HCT116 (cell line): ENCODE measurements around the gene CACNG5. TPM values are rescaled to one million over a fixed set of nuclear protein-coding genes. Genes with fewer than 3 reads are reported as not detected.

Experiments
- ATAC-seq: fragments of 200-7000 bp; cut with Tn5 transposase; 2 replicates; pipeline ENCODE4 v1.9.1; 2020; ENCODE audit warnings: mild to moderate bottlenecking, moderate library complexity
- BruUV-seq: library from RNA; stranded (reverse); fragments of 400-500 nt; replicated peaks from 2 replicates; lab custom pipeline; 2021; lab: Mats Ljungman, UMichigan
- CTCF ChIA-PET: fragments of 300-600 bp; sonication (Branson Sonifier 250); formaldehyde crosslinking; loops from one replicate; lab custom pipeline; 2021; ENCODE audit warnings: antibody characterized with exemption; lab: Charles Lee
- POLR2A ChIA-PET: fragments of 300-600, 350-600 bp; sonication (Branson Sonifier 250); formaldehyde crosslinking; loops from one replicate; lab custom pipeline; 2021; ENCODE audit warnings: antibody characterized with exemption; lab: Charles Lee
- RAD21 ChIA-PET, 2 experiments: fragments of 300-600 bp; sonication (Branson Sonifier 250); formaldehyde crosslinking; loops; one replicate each; lab custom pipeline; 2023; ENCODE audit warnings: low total read pairs in 2 of 2; ENCODE audit not compliant: uncharacterized antibody in 2 of 2, unreplicated experiment in 2 of 2, low non-redundant PET in 1 of 2; lab: Charles Lee
- DNase-seq: peaks from one replicate; pipeline ENCODE4 v3.0.0-alpha.2; 2010; ENCODE audit warnings: low read depth, low spot score
- H2AFZ ChIP-seq: fragments of 200-600 bp; shearing (Covaris generic), sonication (generic); 2 replicates; pipeline ENCODE4 v1.6.1; 2017; ENCODE audit warnings: low read depth, mixed run types, mixed read lengths, antibody characterized with exemption, low read length; ENCODE audit not compliant: poor library complexity, severe bottlenecking
- H3K27ac ChIP-seq: 2 replicates; pipeline ENCODE4 v1.5.1; 2012; ENCODE audit warnings: low read depth, low read length
- H3K27me3 ChIP-seq: fragments of 200-600 bp; sonication (generic); 2 replicates; pipeline ENCODE4 v1.6.1; 2016; ENCODE audit warnings: mixed run types, low read length, mixed read lengths; ENCODE audit not compliant: insufficient read depth
- H3K36me3 ChIP-seq, 2 experiments: fragments of 200-500 bp in 1 of 2; fragments of 200-600 bp in 1 of 2; sonication (Bioruptor generic) in 1 of 2; sonication (generic) in 1 of 2; 2 replicates each; pipeline versions ENCODE4 v1.5.1 to v1.6.1; 2014 to 2016; ENCODE audit warnings: low read length in 2 of 2, inconsistent platforms in 1 of 2, mixed read lengths in 1 of 2, mixed run types in 1 of 2; ENCODE audit not compliant: insufficient read depth in 2 of 2, control insufficient read depth in 1 of 2
- H3K4me1 ChIP-seq, 2 experiments: fragments of 200-600 bp in 1 of 2; sonication (generic) in 1 of 2; 2 replicates each; pipeline versions ENCODE4 v1.5.1 to v1.6.1; 2012 to 2017; ENCODE audit warnings: low read length in 2 of 2, inconsistent platforms in 1 of 2, mild to moderate bottlenecking in 1 of 2, mixed read lengths in 1 of 2, mixed run types in 1 of 2, moderate library complexity in 1 of 2; ENCODE audit not compliant: insufficient read depth in 2 of 2, control insufficient read depth in 1 of 2
- H3K4me2 ChIP-seq: fragments of 200-600 bp; sonication (generic); 2 replicates; pipeline ENCODE4 v1.6.1; 2017; ENCODE audit warnings: mixed run types, low read length, mixed read lengths
- H3K4me3 ChIP-seq, 2 experiments: fragments of 200-600 bp in 1 of 2; sonication (generic) in 1 of 2; replicated peaks in 1 of 2; 2 replicates each; pipeline ENCODE4 v1.5.1; 2011 to 2016; ENCODE audit warnings: low read length in 2 of 2, control low read depth in 1 of 2, low read depth in 1 of 2, mild to moderate bottlenecking in 1 of 2, mixed read lengths in 1 of 2, mixed run types in 1 of 2
- H3K79me2 ChIP-seq: fragments of 200-600 bp; sonication (generic); 2 replicates; pipeline ENCODE4 v1.6.1; 2017; ENCODE audit warnings: mild to moderate bottlenecking, mixed run types, low read length, moderate library complexity, mixed read lengths; ENCODE audit not compliant: insufficient read depth
- H3K9ac ChIP-seq: fragments of 200-600 bp; sonication (generic); 2 replicates; pipeline ENCODE4 v1.6.1; 2016; ENCODE audit warnings: low read length, mixed read lengths
- H3K9me2 ChIP-seq: fragments of 200-600 bp; sonication (generic), shearing (Covaris generic); 2 replicates; pipeline ENCODE4 v1.6.1; 2017; ENCODE audit warnings: mixed run types, mild to moderate bottlenecking, moderate library complexity; ENCODE audit not compliant: insufficient read depth
- H3K9me3 ChIP-seq, 2 experiments: fragments of 200-500 bp in 1 of 2; fragments of 200-600 bp in 1 of 2; sonication (Bioruptor generic) in 1 of 2; sonication (generic) in 1 of 2; 2 replicates each; pipeline ENCODE4 v1.6.1; 2014 to 2017; ENCODE audit warnings: low read length in 2 of 2, mixed read lengths in 2 of 2, inconsistent platforms in 1 of 2, low read depth in 1 of 2, mild to moderate bottlenecking in 1 of 2, mixed run types in 1 of 2, moderate library complexity in 1 of 2; ENCODE audit not compliant: control insufficient read depth in 1 of 2, insufficient read depth in 1 of 2
- H4K20me1 ChIP-seq: fragments of 200-600 bp; sonication (generic), shearing (Covaris generic); 2 replicates; pipeline ENCODE4 v1.6.1; 2017; ENCODE audit warnings: mixed run types, mild to moderate bottlenecking, moderate library complexity; ENCODE audit not compliant: insufficient read depth
- ATF3 ChIP-seq: IDR thresholded peaks from 2 replicates; pipeline ENCODE4 v1.6.1; 2012
- CBX3 ChIP-seq: IDR thresholded peaks from 2 replicates; pipeline ENCODE4 v1.6.1; 2012; ENCODE audit warnings: low read depth
- EGR1 ChIP-seq: IDR thresholded peaks from 2 replicates; pipeline ENCODE4 v1.6.1; 2012; ENCODE audit warnings: low read depth
- EZH2phosphoT487 ChIP-seq: fragments of 200-600 bp; IDR thresholded peaks from 2 replicates; pipeline ENCODE4 v1.6.1; 2018; ENCODE audit warnings: antibody characterized with exemption, borderline replicate concordance
- FOSL1 ChIP-seq: IDR thresholded peaks from 2 replicates; pipeline ENCODE4 v1.6.1; 2012; ENCODE audit warnings: low read depth
- JUND ChIP-seq: IDR thresholded peaks from 2 replicates; pipeline ENCODE4 v1.6.1; 2012
- REST ChIP-seq: IDR thresholded peaks from 2 replicates; pipeline ENCODE4 v1.6.1; 2012; ENCODE audit warnings: low read depth
- SIN3A ChIP-seq: IDR thresholded peaks from 2 replicates; pipeline ENCODE4 v1.6.1; 2012; ENCODE audit warnings: low read depth
- SP1 ChIP-seq: IDR thresholded peaks from 2 replicates; pipeline ENCODE4 v1.6.1; 2012; ENCODE audit warnings: low read depth
- SRF ChIP-seq: IDR thresholded peaks from 2 replicates; pipeline ENCODE4 v1.6.1; 2012; ENCODE audit warnings: low read depth
- TCF7L2 ChIP-seq: IDR thresholded peaks from 2 replicates; pipeline ENCODE4 v1.7.0; 2011; ENCODE audit warnings: borderline replicate concordance, inconsistent platforms; ENCODE audit not compliant: insufficient read depth, insufficient read length; ENCODE audit errors: extremely low read depth
- YY1 ChIP-seq: IDR thresholded peaks from 2 replicates; pipeline ENCODE4 v1.6.1; 2011; ENCODE audit warnings: low read length, low read depth, moderate library complexity, mild to moderate bottlenecking; ENCODE audit not compliant: insufficient replicate concordance; ENCODE audit errors: extremely low read depth
- ZBTB33 ChIP-seq: IDR thresholded peaks from 2 replicates; pipeline ENCODE4 v1.6.1; 2011; ENCODE audit warnings: mild to moderate bottlenecking, low read length, moderate library complexity; ENCODE audit not compliant: insufficient replicate concordance; ENCODE audit errors: extremely low read depth
- ZFX ChIP-seq: fragments of 450-650 bp; IDR thresholded peaks from 2 replicates; pipeline ENCODE4 v1.6.1; 2017
- ZNF274 ChIP-seq: fragments of 200-500 bp; sonication (Bioruptor generic); IDR thresholded peaks from 2 replicates; pipeline ENCODE4 v1.6.1; 2014; ENCODE audit warnings: mild to moderate bottlenecking, low read depth, low read length, inconsistent platforms
- intact Hi-C: fragments of 100-400 bp; cut with micrococcal nuclease; formaldehyde crosslinking; loops from 2 replicates; pipeline ENCODE4 v1.10.0; 2022
- total RNA-seq: library from RNA; stranded (reverse); gene quantifications from one replicate; pipeline ENCODE4 v1.2.1, GENCODE V29; 2021; ENCODE audit not compliant: unreplicated experiment

CACNG5 gene
- total RNA-seq, 1 experiment from 2014 or later, result not detected

GRCh38 chr17:66915792-66916191, 80.9 kb downstream of the CACNG5 start:
- H3K27ac ChIP-seq, result no peak overlapping the region
- no peak overlapping the region for H3K4me3 ChIP-seq
- intact Hi-C loops, result loop anchor here (1.0 kb wide), 2 partner anchors 60 to 243 kb away; no protein-coding TSS in a partner anchor
- BruUV-seq, result no TSS peak
- H3K79me2 ChIP-seq, result no peaks in the 10 kb centered on the region
- H4K20me1 ChIP-seq, result no peaks in the 10 kb centered on the region
- no peaks in the 10 kb centered on the region for H3K27me3 ChIP-seq
- no peak overlapping the region for H2AFZ ChIP-seq
- no peaks in the 10 kb centered on the region for H3K9me2 ChIP-seq
- CTCF ChIA-PET, result interaction anchor here (0.7 to 3.7 kb wide), 5 partner anchors 57 to 243 kb away, joined by 4 to 53 read pairs (median 11); no protein-coding TSS in a partner anchor
- RAD21 ChIA-PET, result interaction anchor here (1.1 to 2.9 kb wide), 5 partner anchors 36 to 243 kb away, joined by 3 to 38 read pairs (median 6); no protein-coding TSS in a partner anchor
- H3K9ac ChIP-seq, result no peak overlapping the region
- H3K4me1 ChIP-seq, result peaks cover 4 to 10% of the 10 kb centered on the region in 2 experiments; a peak in 2 of 4 replicates
- H3K4me2 ChIP-seq, result no peak overlapping the region
- TF ChIP-seq YY1, result no peak
- no peaks in the 10 kb centered on the region for H3K9me3 ChIP-seq
- no peak for DNase-seq
- POLR2A ChIA-PET, result no interaction called here
- ATAC-seq, result no peak
- H3K36me3 ChIP-seq, result no peaks in the 10 kb centered on the region

- Histone ChIP-seq H3K9me3 (no peaks in the 10 kb centered on the region), H3K4me3 (no peak overlapping the region), H3K36me3 (no peaks in the 10 kb centered on the region), H3K9ac (no peak overlapping the region), H3K9me2 (no peaks in the 10 kb centered on the region), H3K79me2 (no peaks in the 10 kb centered on the region), H3K27ac (no peak overlapping the region), H3K4me1 (peaks cover 4 to 10% of the 10 kb centered on the region in 2 experiments; a peak in 2 of 4 replicates), H2AFZ (no peak overlapping the region), H3K27me3 (no peaks in the 10 kb centered on the region), H4K20me1 (no peaks in the 10 kb centered on the region), H3K4me2 (no peak overlapping the region)
- ChIA-PET RAD21 (interaction anchor here in 1 of 2 experiments (2.9 kb wide), 1 partner anchor 59 kb away, joined by 38 read pairs; no protein-coding TSS in a partner anchor), POLR2A (no interaction called here), CTCF (interaction anchor here (1.1 to 2.1 kb wide), 3 partner anchors 56 to 241 kb away, joined by 3 to 11 read pairs (median 9); no protein-coding TSS in a partner anchor)
- DNase-seq (no peak), ATAC-seq (no peak)
- BruUV-seq, result no TSS peak
- intact Hi-C loops, result no loop called here
- TF ChIP-seq ZFX (no peak), REST (no peak), JUND (no peak), TCF7L2 (no peak), EGR1 (no peak), SRF (no peak), SIN3A (no peak), EZH2phosphoT487 (no peak), CBX3 (no peak), ZBTB33 (no peak), ZNF274 (no peak), SP1 (no peak), ATF3 (no peak), FOSL1 (no peak)
Measured at GRCh38 chr17:66916946-66917345, 82.0 kb downstream of the CACNG5 start.
